Esophagus (tissue), 2 donors: ENCODE data around the gene RPL35A. TPM values are rescaled to one million over a fixed set of nuclear protein-coding genes. Genes with fewer than 3 reads are reported as not detected.

Source experiments
- H3K27ac ChIP-seq, 2 donors: one replicate each; pipeline ENCODE4 v1.5.1; 2013; ENCODE audit warnings: low read depth in 2 of 2, mild to moderate bottlenecking in 2 of 2, inconsistent platforms in 1 of 2, low read length in 1 of 2, moderate library complexity in 1 of 2
- H3K27me3 ChIP-seq, 2 donors: one replicate each; pipeline ENCODE4 v1.6.1; 2013; ENCODE audit warnings: low read length in 2 of 2, control low read depth in 1 of 2, mild to moderate bottlenecking in 1 of 2; ENCODE audit not compliant: insufficient read depth in 2 of 2, control insufficient read depth in 1 of 2
- H3K36me3 ChIP-seq, 2 donors: one replicate each; pipeline ENCODE4 v1.6.1; 2013; ENCODE audit warnings: low read length in 1 of 2; ENCODE audit not compliant: control insufficient read depth in 2 of 2, insufficient read depth in 2 of 2
- H3K4me1 ChIP-seq, 2 donors: one replicate each; pipeline ENCODE4 v1.6.1; 2013; ENCODE audit warnings: low read length in 1 of 2; ENCODE audit not compliant: control insufficient read depth in 2 of 2, insufficient read depth in 2 of 2
- H3K4me3 ChIP-seq, 2 donors: one replicate each; pipeline ENCODE4 v1.5.1; 2013; ENCODE audit warnings: low read length in 2 of 2, mild to moderate bottlenecking in 2 of 2, low read depth in 1 of 2, moderate library complexity in 1 of 2
- H3K9me3 ChIP-seq, 2 donors: one replicate each; pipeline ENCODE4 v1.6.1; 2013; ENCODE audit warnings: mild to moderate bottlenecking in 2 of 2, low read depth in 1 of 2, low read length in 1 of 2, moderate library complexity in 1 of 2; ENCODE audit not compliant: control insufficient read depth in 2 of 2, insufficient read depth in 1 of 2
- WGBS, 2 donors: extraction: QIAGEN DNeasy Blood & Tissue Kit; methylation state at CpG; one replicate each; pipeline ENCODE4 v1.1.7; 2013; 5-methylcytosine and 5-hydroxymethylcytosine counted together
- polyA plus RNA-seq, 2 donors: library from polyadenylated mRNA; stranded (reverse); fragments of 200-250 nt; gene quantifications; one replicate each; pipeline ENCODE4 v1.2.3, GENCODE V29; 2013
- donor health status: healthy with polysubstance abuse.
- donor health status: Bipolar disorder and iron deficiency.

Gene RPL35A
- polyA plus RNA-seq, 2 donors, result 1,287 to 1,822 TPM

DNA sequence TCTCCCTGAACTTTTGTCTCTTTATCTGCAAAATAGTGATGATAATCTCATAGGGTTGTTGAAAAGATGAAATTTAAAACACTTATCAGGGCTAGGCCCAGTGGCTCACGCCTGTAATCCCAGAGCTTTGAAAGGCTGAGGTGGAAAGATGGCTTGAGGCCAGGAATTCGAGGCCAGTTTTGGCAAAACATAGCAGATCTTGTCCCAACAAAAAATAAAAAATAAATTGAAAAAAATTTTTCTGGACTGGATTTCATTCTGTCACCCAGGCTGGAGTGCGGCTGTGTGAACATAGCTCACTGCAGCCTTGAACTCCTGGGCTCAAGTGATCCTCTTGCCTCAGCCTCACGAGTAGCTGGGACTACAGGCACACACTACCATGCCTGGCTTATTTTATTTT lies 39.7 kb downstream of the RPL35A start:
- Histone ChIP-seq H3K9me3 (no peaks in the 10 kb centered on the region), H3K36me3 (peaks cover 0 to 6% of the 10 kb centered on the region in 2 donors), H3K27ac (no peak overlapping the region), H3K27me3 (no peaks in the 10 kb centered on the region), H3K4me3 (no peak overlapping the region), H3K4me1 (no peaks in the 10 kb centered on the region)
- WGBS, 2 donors, result 72 to 74% methylated on average over 4 of the region's 4 CpGs

DNA sequence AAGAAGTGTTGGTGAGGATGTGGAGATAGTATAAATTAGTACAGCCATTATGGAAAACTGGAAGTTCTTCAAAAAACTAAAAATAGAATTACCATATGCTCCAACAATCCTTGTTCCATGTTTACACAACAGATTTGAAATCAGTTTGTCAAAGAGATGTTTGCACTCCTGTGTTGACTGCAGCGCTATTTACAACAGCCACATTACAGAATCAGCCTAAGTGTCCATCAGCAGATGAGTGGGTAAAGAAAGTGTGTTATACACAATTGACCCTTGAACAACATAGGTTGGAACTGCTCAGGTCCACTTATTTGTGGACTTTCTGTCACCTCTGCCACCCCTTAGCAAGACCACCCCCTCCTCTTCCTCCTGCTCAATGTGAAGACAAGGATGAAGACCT lies 44.7 kb downstream of the RPL35A start:
- Histone ChIP-seq H3K27ac (no peak overlapping the region), H3K4me1 (no peaks in the 10 kb centered on the region), H3K36me3 (peaks cover 0 to 6% of the 10 kb centered on the region in 2 donors), H3K4me3 (no peak overlapping the region), H3K27me3 (no peaks in the 10 kb centered on the region), H3K9me3 (no peaks in the 10 kb centered on the region)
- WGBS, 2 donors, result 68 to 98% methylated on average over 1 of the region's 1 CpG

DNA sequence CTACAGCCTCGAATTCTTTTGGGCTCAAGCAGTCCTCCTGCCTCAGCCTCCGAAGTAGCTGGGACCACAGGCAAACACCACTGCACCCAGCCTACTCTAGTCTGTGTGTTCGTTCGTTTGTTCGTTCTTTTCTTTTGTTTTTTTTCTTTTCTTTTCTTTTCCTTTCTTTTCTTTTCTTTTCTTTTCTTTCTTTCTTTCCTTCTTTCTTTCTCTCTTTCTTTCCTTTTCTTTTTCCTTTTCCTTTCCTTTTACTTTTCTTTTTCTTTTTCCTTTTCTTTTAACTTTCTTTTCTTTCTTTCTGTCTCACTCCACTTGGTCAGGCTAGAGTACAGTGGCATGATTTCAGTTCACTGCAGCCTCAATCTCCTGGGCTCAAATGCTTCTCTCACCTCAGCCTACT lies 46.9 kb downstream of the RPL35A start:
- whole genome bisulfite sequencing, 2 donors, result 84 to 94% methylated on average over 5 of the region's 5 CpGs
- H3K27me3 ChIP-seq, result no peaks in the 10 kb centered on the region
- H3K9me3 ChIP-seq, result no peaks in the 10 kb centered on the region
- H3K4me3 ChIP-seq, result no peak overlapping the region
- H3K27ac ChIP-seq, result no peak overlapping the region
- peaks cover 0 to 4% of the 10 kb centered on the region in 2 donors for H3K36me3 ChIP-seq
- H3K4me1 ChIP-seq, result no peaks in the 10 kb centered on the region

DNA sequence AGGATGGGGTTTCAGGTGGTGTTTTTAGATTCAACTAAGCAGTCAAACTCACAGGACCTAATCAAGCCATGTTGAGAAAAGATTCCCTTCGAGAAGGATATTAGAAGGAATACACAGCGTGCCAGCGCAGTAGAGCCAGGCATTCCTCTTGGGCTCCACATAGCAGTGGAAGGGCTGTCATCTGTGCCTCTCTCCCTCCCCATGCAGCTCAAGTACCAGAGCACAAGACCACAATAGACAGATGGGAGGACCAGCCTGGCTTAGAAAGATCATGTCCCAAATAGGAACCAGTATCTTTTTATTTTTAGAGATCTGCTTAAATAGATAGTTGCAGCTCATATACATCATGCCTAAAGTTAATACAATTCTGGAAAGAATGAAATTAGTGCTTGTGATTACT lies 47.9 kb downstream of the RPL35A start:
- Histone ChIP-seq H3K9me3 (no peaks in the 10 kb centered on the region), H3K36me3 (peaks cover 0 to 4% of the 10 kb centered on the region in 2 donors), H3K27ac (no peak overlapping the region), H3K4me3 (no peak overlapping the region), H3K27me3 (no peaks in the 10 kb centered on the region), H3K4me1 (no peaks in the 10 kb centered on the region)
- WGBS, 2 donors, result 97 to 100% methylated on average over 3 of the region's 3 CpGs

Other genes with a start within 250 kb of the RPL35A start
- 10 to 100 TPM in 1 of 2 donors, 1 to 10 TPM in 1; 8.2 to 12.6 TPM for gene RUBCN, start 213.3 kb upstream of the RPL35A start, polyA plus RNA-seq
- 10 to 100 TPM; 11.2 to 17.8 TPM for gene FYTTD1, start 200.3 kb upstream of the RPL35A start, polyA plus RNA-seq
- gene LRCH3, start 158.9 kb upstream of the RPL35A start, polyA plus RNA-seq, result 10 to 100 TPM in 1 of 2 donors, 1 to 10 TPM in 1; 7.0 to 13.1 TPM
- gene LMLN, start 10.0 kb downstream of the RPL35A start, polyA plus RNA-seq, result 1 to 10 TPM; 1.3 to 2.4 TPM